Measurements from ENCODE around the gene MRM3. TPM values are rescaled to one million over a fixed set of nuclear protein-coding genes. Genes with fewer than 3 reads are reported as not detected.

Gene MRM3
- polyA plus RNA-seq, 1 donor from 2014 or later: 20.0 TPM

GRCh38 chr17:745406-745805 is 36.7 kb upstream of the MRM3 start:
- H3K4me3 ChIP-seq (ENCODE audit: low read length): no peak overlapping the region

DNA sequence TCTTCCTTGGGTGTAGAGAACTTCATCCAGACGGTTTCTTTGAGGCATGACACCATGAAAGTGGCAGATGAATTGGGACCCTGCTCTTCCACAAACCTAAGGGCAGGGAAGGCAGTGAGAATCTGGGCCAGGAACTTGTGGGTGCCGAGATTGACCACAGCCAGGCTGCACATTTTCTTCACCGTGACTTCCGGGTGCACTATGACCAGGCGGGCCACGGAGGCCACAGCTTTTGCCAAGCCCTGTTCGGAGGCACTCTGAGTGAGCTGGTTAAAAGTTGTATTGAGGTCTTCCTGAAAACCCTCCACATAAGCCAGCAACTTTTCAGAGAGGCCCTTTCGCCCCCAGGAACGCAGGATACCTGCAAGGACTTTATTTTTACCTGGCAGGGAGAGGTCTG is 36.0 kb upstream of the MRM3 start:
- H3K79me2 ChIP-seq (replicated peaks; ENCODE audit: insufficient read depth, low read length): peaks cover 17% of the 10 kb centered on the region
- H3K9me2 ChIP-seq (ENCODE audit: insufficient read depth, low read length): no peaks in the 10 kb centered on the region
- no peak overlapping the region for H3K9ac ChIP-seq (ENCODE audit: low read length)
- no peaks in the 10 kb centered on the region for H3K27me3 ChIP-seq (ENCODE audit: insufficient read depth, low read depth, low read length)
- no peak overlapping the region for H2AFZ ChIP-seq (ENCODE audit: low read depth, low read length)
- H3F3A ChIP-seq (ENCODE audit: insufficient read depth, low read length, poor library complexity, severe bottlenecking): no peaks in the 10 kb centered on the region
- H3K36me3 ChIP-seq (ENCODE audit: insufficient read depth, low read length): no peaks in the 10 kb centered on the region
- H3K4me2 ChIP-seq (ENCODE audit: low read length): no peak overlapping the region
- no peak overlapping the region for H3K27ac ChIP-seq (ENCODE audit: low read length)
- no peaks in the 10 kb centered on the region for H4K20me1 ChIP-seq (ENCODE audit: insufficient read depth)
- no peaks in the 10 kb centered on the region for H3K9me3 ChIP-seq (ENCODE audit: low read length)
- TF ChIP-seq, protein P1, sequence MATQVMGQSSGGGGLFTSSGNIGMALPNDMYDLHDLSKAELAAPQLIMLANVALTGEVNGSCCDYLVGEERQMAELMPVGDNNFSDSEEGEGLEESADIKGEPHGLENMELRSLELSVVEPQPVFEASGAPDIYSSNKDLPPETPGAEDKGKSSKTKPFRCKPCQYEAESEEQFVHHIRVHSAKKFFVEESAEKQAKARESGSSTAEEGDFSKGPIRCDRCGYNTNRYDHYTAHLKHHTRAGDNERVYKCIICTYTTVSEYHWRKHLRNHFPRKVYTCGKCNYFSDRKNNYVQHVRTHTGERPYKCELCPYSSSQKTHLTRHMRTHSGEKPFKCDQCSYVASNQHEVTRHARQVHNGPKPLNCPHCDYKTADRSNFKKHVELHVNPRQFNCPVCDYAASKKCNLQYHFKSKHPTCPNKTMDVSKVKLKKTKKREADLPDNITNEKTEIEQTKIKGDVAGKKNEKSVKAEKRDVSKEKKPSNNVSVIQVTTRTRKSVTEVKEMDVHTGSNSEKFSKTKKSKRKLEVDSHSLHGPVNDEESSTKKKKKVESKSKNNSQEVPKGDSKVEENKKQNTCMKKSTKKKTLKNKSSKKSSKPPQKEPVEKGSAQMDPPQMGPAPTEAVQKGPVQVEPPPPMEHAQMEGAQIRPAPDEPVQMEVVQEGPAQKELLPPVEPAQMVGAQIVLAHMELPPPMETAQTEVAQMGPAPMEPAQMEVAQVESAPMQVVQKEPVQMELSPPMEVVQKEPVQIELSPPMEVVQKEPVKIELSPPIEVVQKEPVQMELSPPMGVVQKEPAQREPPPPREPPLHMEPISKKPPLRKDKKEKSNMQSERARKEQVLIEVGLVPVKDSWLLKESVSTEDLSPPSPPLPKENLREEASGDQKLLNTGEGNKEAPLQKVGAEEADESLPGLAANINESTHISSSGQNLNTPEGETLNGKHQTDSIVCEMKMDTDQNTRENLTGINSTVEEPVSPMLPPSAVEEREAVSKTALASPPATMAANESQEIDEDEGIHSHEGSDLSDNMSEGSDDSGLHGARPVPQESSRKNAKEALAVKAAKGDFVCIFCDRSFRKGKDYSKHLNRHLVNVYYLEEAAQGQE (IDR thresholded peaks at IDR 0.05; ENCODE audit: borderline replicate concordance): no peak
- TF ChIP-seq TAF1 (IDR thresholded peaks at IDR 0.05; ENCODE audit: low read depth): no peak
- TF ChIP-seq EZH2 (IDR thresholded peaks at IDR 0.05; ENCODE audit: borderline replicate concordance, insufficient read depth, low read length, poor library complexity, severe bottlenecking): no peak
- no peak for TF ChIP-seq EP300 (conservative IDR thresholded peaks at IDR 0.05; ENCODE audit: poor library complexity, severe bottlenecking)
- no peak for TF ChIP-seq POLR2AphosphoS5 (IDR thresholded peaks at IDR 0.05)
- TF ChIP-seq SMC3 (conservative IDR thresholded peaks at IDR 0.05; ENCODE audit: poor library complexity): no peak
- TF ChIP-seq MXI1 (conservative IDR thresholded peaks at IDR 0.05; ENCODE audit: poor library complexity, severe bottlenecking): no peak
- H3K4me3 ChIP-seq (ENCODE audit: low read length): no peak overlapping the region

More at GRCh38 chr17:745406-745805, 36.7 kb upstream of the MRM3 start:
- Histone ChIP-seq H3K27me3 (ENCODE audit: insufficient read depth, low read depth, low read length) (no peaks in the 10 kb centered on the region), H2AFZ (ENCODE audit: low read depth, low read length) (no peak overlapping the region), H3K36me3 (ENCODE audit: insufficient read depth, low read length) (no peaks in the 10 kb centered on the region), H3K79me2 (replicated peaks; ENCODE audit: insufficient read depth, low read length) (peaks cover 9% of the 10 kb centered on the region), H3F3A (ENCODE audit: insufficient read depth, low read length, poor library complexity, severe bottlenecking) (no peaks in the 10 kb centered on the region), H3K27ac (ENCODE audit: low read length) (no peak overlapping the region), H3K4me2 (ENCODE audit: low read length) (no peak overlapping the region), H3K9me2 (ENCODE audit: insufficient read depth, low read length) (no peaks in the 10 kb centered on the region), H4K20me1 (ENCODE audit: insufficient read depth) (no peaks in the 10 kb centered on the region), H3K9me3 (ENCODE audit: low read length) (no peaks in the 10 kb centered on the region), H3K9ac (ENCODE audit: low read length) (no peak overlapping the region)
- TF ChIP-seq CTCF (IDR thresholded peaks at IDR 0.05; ENCODE audit: poor library complexity, severe bottlenecking) (no peak), RAD21 (conservative IDR thresholded peaks at IDR 0.05) (no peak), EZH2 (IDR thresholded peaks at IDR 0.05; ENCODE audit: borderline replicate concordance, insufficient read depth, low read length, poor library complexity, severe bottlenecking) (no peak), POLR2AphosphoS5 (IDR thresholded peaks at IDR 0.05) (no peak), TAF1 (IDR thresholded peaks at IDR 0.05; ENCODE audit: low read depth) (no peak), SMC3 (conservative IDR thresholded peaks at IDR 0.05; ENCODE audit: poor library complexity) (no peak), MXI1 (conservative IDR thresholded peaks at IDR 0.05; ENCODE audit: poor library complexity, severe bottlenecking) (no peak), EP300 (conservative IDR thresholded peaks at IDR 0.05; ENCODE audit: poor library complexity, severe bottlenecking) (no peak)
- TF ChIP-seq, protein P1 (IDR thresholded peaks at IDR 0.05; ENCODE audit: borderline replicate concordance): no peak
